ENCODE measurements around the gene LRP10. TPM values are rescaled to one million over a fixed set of nuclear protein-coding genes. Genes with fewer than 3 reads are reported as not detected.

The LRP10 gene
- total and polyA plus RNA-seq, 2 of the 8 experiments (the other 6 are each of a cell fraction or from before 2014, with no cell fraction given), result 12.4 to 15.6 TPM

DNA sequence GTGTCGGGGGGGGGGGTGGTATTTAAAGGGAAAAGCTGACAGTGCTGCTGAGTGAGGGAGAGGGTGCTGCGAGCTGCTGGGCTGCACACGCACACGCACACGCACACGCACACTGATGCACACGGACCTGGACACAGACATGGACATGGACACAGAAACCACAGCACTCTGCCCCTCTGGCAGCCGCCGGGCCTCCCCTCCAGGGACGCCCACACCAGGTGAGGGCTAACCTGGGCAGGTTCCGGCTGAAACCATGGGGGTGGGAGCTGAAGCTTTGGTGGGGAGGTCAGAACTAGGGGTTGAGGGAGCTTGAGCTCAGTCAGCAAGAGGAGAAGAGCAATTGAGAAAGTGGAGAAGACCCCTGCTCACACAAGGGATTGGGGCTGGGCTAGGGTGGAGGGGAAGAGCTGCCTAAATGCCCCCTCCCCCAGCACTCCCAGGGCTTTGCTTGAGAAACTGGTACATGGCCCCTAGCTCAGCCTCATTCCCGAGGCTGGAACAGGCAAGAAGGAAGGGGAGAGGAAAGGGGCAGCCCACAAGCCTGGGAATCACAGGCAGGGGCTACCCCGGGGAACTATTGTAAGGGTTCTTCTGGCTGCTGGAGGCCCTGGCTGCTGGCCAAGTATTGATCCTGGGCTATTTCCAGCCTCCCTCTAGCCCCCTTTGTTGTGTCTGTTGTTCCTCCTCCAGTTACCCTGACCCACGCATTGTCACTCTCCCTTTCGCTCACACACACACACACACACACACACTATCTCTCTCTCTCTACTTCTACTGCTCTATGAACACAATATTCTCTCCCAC is 11.8 kb downstream of the LRP10 start, which contains the start of gene REM2 (continued):
- TF ChIP-seq TAF7 (optimal IDR thresholded peaks at IDR 0.05; ENCODE audit: borderline replicate concordance, low read depth, low read length) (no peak), JUND (IDR thresholded peaks at IDR 0.05; ENCODE audit: low read length) (no peak), TEAD4 (IDR thresholded peaks at IDR 0.05; ENCODE audit: low read depth, low read length) (no peak), POLR2AphosphoS5 (IDR thresholded peaks at IDR 0.05; ENCODE audit: low read depth, low read length) (no peak), POLR2A (IDR thresholded peaks at IDR 0.05; ENCODE audit: control extremely low read depth in 1 of 2, low read depth in 2 of 2, low read length in 2 of 2) (no peak), NANOG (IDR thresholded peaks at IDR 0.05; ENCODE audit: insufficient read depth, low read depth, low read length, poor library complexity, severe bottlenecking) (no peak), SP1 (IDR thresholded peaks at IDR 0.05; ENCODE audit: low read depth, low read length) (no peak)
